Trophoblast cell (in vitro differentiated cells and primary cell): ENCODE results near the gene NEUROG3.

ENCODE experiments used
- DNase-seq, 2 donors: peaks; one replicate each; pipeline ENCODE4 v3.0.0-alpha.2; 2016
- H2AFZ ChIP-seq: 2 replicates; pipeline ENCODE4 v1.6.1; 2013; ENCODE audit warnings: low read length, moderate library complexity, mild to moderate bottlenecking; ENCODE audit not compliant: insufficient read depth, poor library complexity
- H2AK5ac ChIP-seq: 2 replicates; pipeline ENCODE4 v1.6.1; 2013; ENCODE audit warnings: mild to moderate bottlenecking, low read length
- H2BK120ac ChIP-seq: 2 replicates; pipeline ENCODE4 v1.6.1; 2013; ENCODE audit warnings: low read length, mild to moderate bottlenecking, moderate library complexity; ENCODE audit not compliant: insufficient read depth, poor library complexity
- H2BK12ac ChIP-seq: 2 replicates; pipeline ENCODE4 v1.6.1; 2013; ENCODE audit warnings: mild to moderate bottlenecking, low read length, moderate library complexity
- H2BK5ac ChIP-seq: 2 replicates; pipeline ENCODE4 v1.6.1; 2013; ENCODE audit warnings: low read length, low read depth, moderate library complexity, mild to moderate bottlenecking; ENCODE audit not compliant: poor library complexity
- H3K14ac ChIP-seq: 2 replicates; pipeline ENCODE4 v1.6.1; 2013; ENCODE audit warnings: mild to moderate bottlenecking, low read length
- H3K18ac ChIP-seq: 2 replicates; pipeline ENCODE4 v1.6.1; 2013; ENCODE audit warnings: mild to moderate bottlenecking, low read length
- H3K23ac ChIP-seq: 2 replicates; pipeline ENCODE4 v1.6.1; 2013; ENCODE audit warnings: low read length
- H3K27ac ChIP-seq: 2 replicates; pipeline ENCODE4 v1.5.1; 2013; ENCODE audit warnings: low read depth, mild to moderate bottlenecking, inconsistent platforms, low read length, moderate library complexity
- H3K27me3 ChIP-seq: 2 replicates; pipeline ENCODE4 v1.6.1; 2013; ENCODE audit warnings: inconsistent platforms, mild to moderate bottlenecking, low read length, moderate library complexity; ENCODE audit not compliant: insufficient read depth
- H3K36me3 ChIP-seq, 2 experiments: 1 replicate in 1 of 2; 2 replicates in 1 of 2; pipeline ENCODE4 v1.6.1; 2013; ENCODE audit warnings: low read length in 2 of 2, mild to moderate bottlenecking in 2 of 2, moderate library complexity in 1 of 2; ENCODE audit not compliant: insufficient read depth in 2 of 2, control insufficient read depth in 1 of 2
- H3K4ac ChIP-seq: 2 replicates; pipeline ENCODE4 v1.6.1; 2013; ENCODE audit warnings: low read depth, mild to moderate bottlenecking, low read length, moderate library complexity
- H3K4me1 ChIP-seq, 2 experiments: 1 replicate in 1 of 2; 2 replicates in 1 of 2; pipeline ENCODE4 v1.6.1; 2013; ENCODE audit warnings: low read length in 2 of 2, mild to moderate bottlenecking in 2 of 2, moderate library complexity in 1 of 2; ENCODE audit not compliant: insufficient read depth in 2 of 2, control insufficient read depth in 1 of 2
- H3K4me2 ChIP-seq: 2 replicates; pipeline ENCODE4 v1.6.1; 2013; ENCODE audit warnings: inconsistent platforms, mild to moderate bottlenecking, low read length, moderate library complexity
- H3K4me3 ChIP-seq: 2 replicates; pipeline ENCODE4 v1.5.1; 2013; ENCODE audit warnings: mild to moderate bottlenecking, low read depth, low read length, inconsistent platforms
- H3K79me1 ChIP-seq: one replicate; pipeline ENCODE4 v1.6.1; 2013; ENCODE audit warnings: low read length
- H3K79me2 ChIP-seq: 2 replicates; pipeline ENCODE4 v1.6.1; 2013; ENCODE audit warnings: low read length, mild to moderate bottlenecking; ENCODE audit not compliant: control insufficient read depth, insufficient read depth, poor library complexity
- H3K9ac ChIP-seq: 2 replicates; pipeline ENCODE4 v1.6.1; 2013; ENCODE audit warnings: mild to moderate bottlenecking, low read length
- H3K9me3 ChIP-seq: 2 replicates; pipeline ENCODE4 v1.6.1; 2013; ENCODE audit warnings: low read depth, mild to moderate bottlenecking, control low read depth, inconsistent platforms, low read length; ENCODE audit not compliant: insufficient read depth
- H4K12ac ChIP-seq: 2 replicates; pipeline ENCODE4 v1.6.1; 2013; ENCODE audit warnings: low read depth, mild to moderate bottlenecking, low read length, moderate library complexity
- H4K8ac ChIP-seq: 2 replicates; pipeline ENCODE4 v1.6.1; 2013; ENCODE audit warnings: low read depth, mild to moderate bottlenecking, low read length, moderate library complexity
- H4K91ac ChIP-seq: one replicate; pipeline ENCODE4 v1.6.1; 2013; ENCODE audit warnings: low read depth, mild to moderate bottlenecking, low read length, moderate library complexity
- WGBS: extraction: QIAGEN DNeasy Blood & Tissue Kit; methylation state at CpG from one replicate; pipeline ENCODE4 v1.1.7; 2013; ENCODE audit warnings: missing lambda C conversion rate; ENCODE audit not compliant: insufficient read length, insufficient coverage; ENCODE audit errors: extremely low coverage; 5-methylcytosine and 5-hydroxymethylcytosine counted together

NEUROG3 gene

DNA sequence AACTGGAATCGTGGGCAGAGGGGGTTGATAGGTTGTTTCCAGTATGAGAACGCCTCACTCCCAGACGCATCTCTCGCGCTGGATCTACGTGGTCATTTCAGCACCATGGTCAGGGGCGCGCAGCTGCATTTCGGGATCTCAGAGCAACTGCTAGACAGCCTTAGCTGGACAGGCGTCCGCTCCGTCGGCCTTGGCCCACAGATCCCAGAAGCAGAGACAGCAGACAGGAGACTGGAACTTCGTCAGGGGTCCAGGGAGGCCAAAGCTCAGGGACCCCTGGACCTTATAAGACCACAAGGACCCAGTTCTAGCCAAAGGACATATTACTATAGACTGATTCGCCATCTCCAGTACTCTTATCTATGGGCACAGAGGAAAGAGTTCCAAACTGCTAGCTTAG is 5.3 kb downstream of the NEUROG3 start:
- Histone ChIP-seq H3K18ac (no peak overlapping the region), H3K23ac (no peak overlapping the region), H3K79me1 (no peaks in the 10 kb centered on the region), H2BK120ac (no peak overlapping the region), H3K4me2 (no peak overlapping the region), H3K36me3 (no peaks in the 10 kb centered on the region), H3K4me1 (peaks cover 1 to 2% of the 10 kb centered on the region in 2 experiments), H3K27ac (no peak overlapping the region), H4K8ac (no peak overlapping the region), H4K91ac (no peak overlapping the region), H2AK5ac (no peak overlapping the region), H4K12ac (no peak overlapping the region), H2BK5ac (no peak overlapping the region), H3K9me3 (peaks cover 5% of the 10 kb centered on the region), H2BK12ac (no peak overlapping the region), H3K79me2 (no peaks in the 10 kb centered on the region), H3K27me3 (peaks cover 49% of the 10 kb centered on the region), H3K9ac (no peak overlapping the region), H2AFZ (no peak overlapping the region), H3K4ac (no peak overlapping the region), H3K14ac (no peak overlapping the region), H3K4me3 (no peak overlapping the region)
- no CpG with 5 or more reads among the region's 15 CpGs for WGBS
- peak; percentile 43 to 69 for DNase-seq

DNA sequence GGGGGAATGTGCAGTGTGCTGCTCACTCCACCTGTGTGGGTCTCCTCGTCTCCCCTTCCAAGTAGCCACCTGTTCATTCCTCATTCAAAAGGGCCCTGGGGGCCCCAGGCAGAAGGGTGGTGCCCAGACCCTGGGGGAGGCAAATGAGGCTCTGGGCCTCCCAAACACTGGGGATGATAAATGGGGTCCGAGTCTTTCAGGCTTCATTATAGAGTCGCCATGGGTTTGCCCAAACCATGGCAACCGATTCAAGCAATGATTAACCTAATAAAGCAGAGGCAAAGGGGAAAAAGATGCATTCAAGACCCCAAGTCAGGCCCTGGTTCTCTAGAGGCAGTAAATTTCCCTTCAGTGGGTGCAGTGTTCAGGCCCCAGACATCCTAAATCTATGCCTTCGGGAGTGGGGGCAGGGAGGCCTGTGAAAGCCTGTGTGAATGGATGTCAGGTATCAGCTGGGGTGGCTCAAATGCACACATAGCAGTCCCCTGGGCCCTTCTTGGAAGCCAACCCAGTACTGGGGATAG is 10.4 kb downstream of the NEUROG3 start:
- Histone ChIP-seq H3K4me3 (no peak overlapping the region), H3K4ac (no peak overlapping the region), H4K12ac (no peak overlapping the region), H3K27me3 (no peaks in the 10 kb centered on the region), H3K79me1 (no peaks in the 10 kb centered on the region), H3K4me1 (no peaks in the 10 kb centered on the region), H3K4me2 (no peak overlapping the region), H3K9me3 (peaks cover 3% of the 10 kb centered on the region), H3K27ac (no peak overlapping the region), H3K23ac (no peak overlapping the region), H4K91ac (no peak overlapping the region), H2BK5ac (no peak overlapping the region), H2BK12ac (no peak overlapping the region), H3K36me3 (no peaks in the 10 kb centered on the region), H3K18ac (no peak overlapping the region), H3K14ac (no peak overlapping the region), H3K79me2 (no peaks in the 10 kb centered on the region), H3K9ac (no peak overlapping the region), H2BK120ac (no peak overlapping the region), H2AFZ (no peak overlapping the region), H4K8ac (no peak overlapping the region), H2AK5ac (no peak overlapping the region)
- DNase-seq = no peak
- WGBS = no CpG with 5 or more reads among the region's 5 CpGs

DNA sequence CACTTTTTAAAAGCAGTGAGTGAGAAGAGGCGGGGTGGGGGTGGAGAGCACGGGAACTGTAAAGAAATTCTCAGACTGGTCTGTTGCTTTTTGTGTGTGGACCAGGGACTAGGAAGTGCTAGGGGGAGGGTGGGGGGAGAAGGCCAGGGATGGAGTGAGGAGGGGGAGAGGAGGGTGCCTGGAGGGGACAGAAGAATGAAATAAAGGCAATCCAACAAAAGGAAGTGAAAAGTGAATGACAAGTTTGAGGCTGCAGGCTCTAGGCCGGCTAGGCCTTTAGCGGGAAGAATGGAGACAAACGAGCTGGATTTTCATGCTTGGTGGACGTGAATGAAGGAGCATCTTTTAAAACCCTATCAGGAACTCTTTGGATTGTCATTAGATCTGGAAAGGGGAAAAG is 13.7 kb downstream of the NEUROG3 start:
- Histone ChIP-seq H3K9ac (no peak overlapping the region), H3K79me1 (no peaks in the 10 kb centered on the region), H3K36me3 (no peaks in the 10 kb centered on the region), H3K4me3 (no peak overlapping the region), H2AK5ac (no peak overlapping the region), H3K23ac (no peak overlapping the region), H3K4me2 (no peak overlapping the region), H3K14ac (no peak overlapping the region), H2AFZ (no peak overlapping the region), H3K27ac (no peak overlapping the region), H3K18ac (no peak overlapping the region), H2BK12ac (no peak overlapping the region), H3K9me3 (peaks cover 3% of the 10 kb centered on the region), H3K4ac (no peak overlapping the region), H4K12ac (no peak overlapping the region), H3K27me3 (no peaks in the 10 kb centered on the region), H4K8ac (no peak overlapping the region), H2BK5ac (no peak overlapping the region), H2BK120ac (no peak overlapping the region), H3K79me2 (no peaks in the 10 kb centered on the region), H3K4me1 (no peaks in the 10 kb centered on the region), H4K91ac (no peak overlapping the region)
- no peak for DNase-seq
- WGBS = no CpG with 5 or more reads among the region's 6 CpGs

DNA sequence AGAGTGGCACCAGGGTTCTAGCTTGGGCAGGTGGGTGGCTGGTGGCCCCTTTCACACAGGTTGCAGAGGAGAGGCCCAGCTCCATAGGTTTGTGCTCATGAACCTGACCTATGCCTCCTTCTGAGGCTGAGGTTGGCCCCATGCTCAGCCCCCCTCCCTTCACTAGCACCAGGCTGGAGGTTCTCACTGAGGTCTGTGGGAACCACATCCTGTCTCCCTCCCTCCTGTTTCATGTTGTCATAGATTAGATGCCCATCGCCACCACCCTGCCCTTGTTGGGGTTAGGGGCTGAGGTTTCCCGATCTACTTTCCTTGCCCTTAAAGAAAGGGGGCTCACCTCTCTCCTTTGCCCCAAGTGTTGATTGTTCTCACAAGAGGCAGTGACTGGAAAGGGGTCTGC is 14.7 kb downstream of the NEUROG3 start:
- no CpG with 5 or more reads among the region's 2 CpGs for WGBS
- H2AK5ac ChIP-seq = no peak overlapping the region
- H3K4me3 ChIP-seq = no peak overlapping the region
- no peak overlapping the region for H4K91ac ChIP-seq
- no peak overlapping the region for H3K27ac ChIP-seq
- H4K8ac ChIP-seq = no peak overlapping the region
- H3K27me3 ChIP-seq = no peaks in the 10 kb centered on the region
- H3K79me1 ChIP-seq = no peaks in the 10 kb centered on the region
- peaks cover 2% of the 10 kb centered on the region for H3K9me3 ChIP-seq
- H3K4me2 ChIP-seq = no peak overlapping the region
- no peak for DNase-seq
- no peak overlapping the region for H4K12ac ChIP-seq
- H2BK5ac ChIP-seq = no peak overlapping the region
- no peak overlapping the region for H3K9ac ChIP-seq
- no peak overlapping the region for H3K4ac ChIP-seq
- H3K18ac ChIP-seq = no peak overlapping the region
- H3K4me1 ChIP-seq = no peaks in the 10 kb centered on the region
- no peak overlapping the region for H2BK120ac ChIP-seq
- H3K14ac ChIP-seq = no peak overlapping the region
- H3K23ac ChIP-seq = no peak overlapping the region
- no peak overlapping the region for H2BK12ac ChIP-seq
- H3K79me2 ChIP-seq = no peaks in the 10 kb centered on the region
- H2AFZ ChIP-seq = no peak overlapping the region
- no peaks in the 10 kb centered on the region for H3K36me3 ChIP-seq
